Astrocyte (in vitro differentiated cells and primary cell): ENCODE results near the gene SMG5.

Source experiments
- EZH2 ChIP-seq: IDR thresholded peaks from 2 replicates; pipeline ENCODE4 v1.6.1; 2012; ENCODE audit warnings: mild to moderate bottlenecking, low read length, inconsistent platforms; ENCODE audit not compliant: insufficient read depth
- TF ChIP-seq, protein P1 (sequence below): IDR thresholded peaks from 2 replicates; pipeline ENCODE4 v1.5.1; 2011; ENCODE audit warnings: low read depth, mild to moderate bottlenecking, inconsistent platforms, low read length, moderate library complexity; ENCODE audit not compliant: insufficient read depth

DNA sequence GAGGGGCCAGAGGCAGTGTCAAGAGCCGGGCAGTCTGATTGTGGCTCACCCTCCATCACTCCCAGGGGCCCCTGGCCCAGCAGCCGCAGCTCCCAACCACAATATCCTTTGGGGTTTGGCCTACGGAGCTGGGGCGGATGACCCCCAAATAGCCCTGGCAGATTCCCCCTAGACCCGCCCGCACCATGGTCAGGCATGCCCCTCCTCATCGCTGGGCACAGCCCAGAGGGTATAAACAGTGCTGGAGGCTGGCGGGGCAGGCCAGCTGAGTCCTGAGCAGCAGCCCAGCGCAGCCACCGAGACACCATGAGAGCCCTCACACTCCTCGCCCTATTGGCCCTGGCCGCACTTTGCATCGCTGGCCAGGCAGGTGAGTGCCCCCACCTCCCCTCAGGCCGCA lies 40.7 kb downstream of the SMG5 start, which contains the start of gene BGLAP:
- TF ChIP-seq, protein P1, sequence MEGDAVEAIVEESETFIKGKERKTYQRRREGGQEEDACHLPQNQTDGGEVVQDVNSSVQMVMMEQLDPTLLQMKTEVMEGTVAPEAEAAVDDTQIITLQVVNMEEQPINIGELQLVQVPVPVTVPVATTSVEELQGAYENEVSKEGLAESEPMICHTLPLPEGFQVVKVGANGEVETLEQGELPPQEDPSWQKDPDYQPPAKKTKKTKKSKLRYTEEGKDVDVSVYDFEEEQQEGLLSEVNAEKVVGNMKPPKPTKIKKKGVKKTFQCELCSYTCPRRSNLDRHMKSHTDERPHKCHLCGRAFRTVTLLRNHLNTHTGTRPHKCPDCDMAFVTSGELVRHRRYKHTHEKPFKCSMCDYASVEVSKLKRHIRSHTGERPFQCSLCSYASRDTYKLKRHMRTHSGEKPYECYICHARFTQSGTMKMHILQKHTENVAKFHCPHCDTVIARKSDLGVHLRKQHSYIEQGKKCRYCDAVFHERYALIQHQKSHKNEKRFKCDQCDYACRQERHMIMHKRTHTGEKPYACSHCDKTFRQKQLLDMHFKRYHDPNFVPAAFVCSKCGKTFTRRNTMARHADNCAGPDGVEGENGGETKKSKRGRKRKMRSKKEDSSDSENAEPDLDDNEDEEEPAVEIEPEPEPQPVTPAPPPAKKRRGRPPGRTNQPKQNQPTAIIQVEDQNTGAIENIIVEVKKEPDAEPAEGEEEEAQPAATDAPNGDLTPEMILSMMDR, result no peak
- TF ChIP-seq EZH2, result no peak
